ENCODE measurements around the gene TRIB2.
"Not testable (repeated sequence)": the region's sequence is repeated elsewhere in the genome, so short reads cannot be mapped to it uniquely, and the experiment has no call there.

The TRIB2 gene

GRCh38 chr2:12716282-12717190 is at the start of gene TRIB2:
Gene TRIB2, plus strand, starts transcription at chr2:12716936. Its CDS starts 1,372 bp downstream, at chr2:12718308.
- no peaks in the 10 kb centered on the region for H3K36me3 ChIP-seq (ENCODE audit: control insufficient read depth, insufficient read depth, low read length)
- H3K4me3 ChIP-seq (ENCODE audit: low read depth, low read length) = peak within 1 kb of the TSS; percentile 90
- H3K9me3 ChIP-seq (ENCODE audit: control insufficient read depth, insufficient read depth, low read length) = no peaks in the 10 kb centered on the region
- peak within 1 kb of the TSS; percentile 79 for H3K9ac ChIP-seq (ENCODE audit: low read depth, low read length)
- peaks cover 37% of the 10 kb centered on the region for H3K4me1 ChIP-seq (ENCODE audit: control insufficient read depth, insufficient read depth, low read length)
- peak within 1 kb of the TSS; percentile 78 for H3K27ac ChIP-seq (ENCODE audit: low read depth, low read length)
- H3K27me3 ChIP-seq (ENCODE audit: control insufficient read depth, insufficient read depth, low read length) = peaks cover 10% of the 10 kb centered on the region

DNA sequence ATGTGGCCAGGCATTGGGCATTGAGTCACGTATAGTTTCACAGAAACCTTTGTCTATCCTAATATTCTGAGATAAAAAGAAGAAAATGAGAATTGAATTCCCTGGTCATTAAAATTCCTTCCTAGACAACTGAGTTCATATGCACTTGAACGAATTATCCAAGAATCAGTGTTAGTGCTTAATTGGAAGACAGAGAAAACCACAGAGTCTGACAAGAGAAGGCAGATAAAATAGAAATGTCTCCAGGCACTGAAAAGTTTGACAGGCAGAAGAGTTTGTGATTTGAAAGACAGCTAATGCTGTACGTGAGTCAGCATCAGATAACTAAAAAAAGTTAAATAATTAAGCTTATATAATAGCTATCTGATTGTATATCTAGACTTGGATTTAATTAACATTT is 47.7 kb upstream of the TRIB2 start:
- Histone ChIP-seq H3K4me1 (ENCODE audit: control insufficient read depth, insufficient read depth, low read length) (no peaks in the 10 kb centered on the region), H3K27ac (ENCODE audit: low read depth, low read length) (no peak overlapping the region), H3K36me3 (ENCODE audit: control insufficient read depth, insufficient read depth, low read length) (no peaks in the 10 kb centered on the region), H3K4me3 (ENCODE audit: low read depth, low read length) (no peak overlapping the region), H3K27me3 (ENCODE audit: control insufficient read depth, insufficient read depth, low read length) (no peaks in the 10 kb centered on the region), H3K9ac (ENCODE audit: low read depth, low read length) (no peak overlapping the region), H3K9me3 (ENCODE audit: control insufficient read depth, insufficient read depth, low read length) (peaks cover 9% of the 10 kb centered on the region)

DNA sequence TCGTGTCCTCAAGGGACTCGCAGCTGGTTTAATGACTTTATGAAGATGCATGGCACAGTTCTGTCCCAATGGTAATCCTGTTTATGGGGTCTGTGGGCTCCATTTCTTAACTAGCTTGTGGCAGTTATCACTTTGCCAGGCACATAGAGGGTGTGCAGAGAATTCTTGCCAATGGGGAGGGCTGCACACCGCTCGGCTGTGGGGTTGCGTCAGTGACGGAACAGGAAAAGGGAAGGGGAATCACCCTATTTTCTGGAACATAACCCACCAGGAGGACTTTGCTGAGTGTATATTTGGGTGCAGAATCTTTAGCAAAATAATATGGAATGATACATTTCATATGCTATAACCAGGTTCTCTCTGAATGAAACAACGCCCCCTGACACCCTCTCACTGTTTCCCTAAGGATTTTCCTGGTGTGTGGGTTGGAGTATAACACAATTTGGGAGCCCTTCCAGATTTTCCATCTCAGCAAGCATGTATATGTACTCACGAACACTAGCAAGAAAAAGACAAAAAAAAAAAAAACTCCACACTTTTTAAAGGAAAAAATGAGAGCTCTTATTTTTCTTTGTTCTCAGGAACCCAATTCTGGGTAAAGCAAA is 43.9 kb upstream of the TRIB2 start:
- no peaks in the 10 kb centered on the region for H3K9me3 ChIP-seq (ENCODE audit: control insufficient read depth, insufficient read depth, low read length)
- no peaks in the 10 kb centered on the region for H3K36me3 ChIP-seq (ENCODE audit: control insufficient read depth, insufficient read depth, low read length)
- no peak overlapping the region for H3K4me3 ChIP-seq (ENCODE audit: low read depth, low read length)
- no peaks in the 10 kb centered on the region for H3K4me1 ChIP-seq (ENCODE audit: control insufficient read depth, insufficient read depth, low read length)
- H3K27ac ChIP-seq (ENCODE audit: low read depth, low read length) = no peak overlapping the region
- no peaks in the 10 kb centered on the region for H3K27me3 ChIP-seq (ENCODE audit: control insufficient read depth, insufficient read depth, low read length)
- no peak overlapping the region for H3K9ac ChIP-seq (ENCODE audit: low read depth, low read length)

- no peak overlapping the region for H3K4me3 ChIP-seq (ENCODE audit: low read depth, low read length)
- H3K27me3 ChIP-seq (ENCODE audit: control insufficient read depth, insufficient read depth, low read length) = no peaks in the 10 kb centered on the region
- no peak overlapping the region for H3K27ac ChIP-seq (ENCODE audit: low read depth, low read length)
- no peaks in the 10 kb centered on the region for H3K4me1 ChIP-seq (ENCODE audit: control insufficient read depth, insufficient read depth, low read length)
- no peaks in the 10 kb centered on the region for H3K9me3 ChIP-seq (ENCODE audit: control insufficient read depth, insufficient read depth, low read length)
- H3K36me3 ChIP-seq (ENCODE audit: control insufficient read depth, insufficient read depth, low read length) = no peaks in the 10 kb centered on the region
- H3K9ac ChIP-seq (ENCODE audit: low read depth, low read length) = no peak overlapping the region
These were observed 42.0 kb upstream of the TRIB2 start for GRCh38 chr2:12674644-12675328.

DNA sequence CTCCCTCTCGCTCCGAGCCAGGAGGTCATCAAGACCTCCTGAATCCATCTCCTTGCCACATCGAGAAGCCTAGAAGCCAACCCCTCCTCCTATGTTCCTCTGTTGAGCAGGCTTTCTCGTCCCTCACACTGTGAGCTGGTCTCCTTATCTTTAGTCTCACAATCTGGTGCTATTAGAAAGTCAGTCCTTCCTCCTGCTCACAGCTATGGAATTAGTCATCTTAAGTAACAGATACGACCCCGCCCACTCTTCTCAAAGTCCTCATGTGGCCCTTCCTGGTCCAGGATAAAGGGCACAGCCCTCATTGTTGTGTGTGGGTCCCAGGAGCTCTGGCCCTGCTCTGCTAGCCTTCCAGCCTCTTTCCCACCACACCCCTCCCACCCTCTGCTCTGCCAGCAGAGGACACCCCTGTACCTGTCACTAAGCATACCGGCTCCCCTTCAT is 41.4 kb upstream of the TRIB2 start:
- Histone ChIP-seq H3K4me3 (ENCODE audit: low read depth, low read length) (no peak overlapping the region), H3K9me3 (ENCODE audit: control insufficient read depth, insufficient read depth, low read length) (no peaks in the 10 kb centered on the region; the same call in 1 of the 2 replicates), H3K27me3 (ENCODE audit: control insufficient read depth, insufficient read depth, low read length) (no peaks in the 10 kb centered on the region), H3K4me1 (ENCODE audit: control insufficient read depth, insufficient read depth, low read length) (no peaks in the 10 kb centered on the region), H3K27ac (ENCODE audit: low read depth, low read length) (no peak overlapping the region), H3K9ac (ENCODE audit: low read depth, low read length) (no peak overlapping the region), H3K36me3 (ENCODE audit: control insufficient read depth, insufficient read depth, low read length) (no peaks in the 10 kb centered on the region)

GRCh38 chr2:12675801-12676200 is 40.9 kb upstream of the TRIB2 start:
- peaks cover 3% of the 10 kb centered on the region; the same call in 1 of the 2 replicates for H3K9me3 ChIP-seq (ENCODE audit: control insufficient read depth, insufficient read depth, low read length)
- H3K9ac ChIP-seq (ENCODE audit: low read depth, low read length) = no peak overlapping the region
- no peaks in the 10 kb centered on the region for H3K4me1 ChIP-seq (ENCODE audit: control insufficient read depth, insufficient read depth, low read length)
- no peaks in the 10 kb centered on the region for H3K36me3 ChIP-seq (ENCODE audit: control insufficient read depth, insufficient read depth, low read length)
- no peaks in the 10 kb centered on the region for H3K27me3 ChIP-seq (ENCODE audit: control insufficient read depth, insufficient read depth, low read length)
- no peak overlapping the region for H3K4me3 ChIP-seq (ENCODE audit: low read depth, low read length)
- H3K27ac ChIP-seq (ENCODE audit: low read depth, low read length) = no peak overlapping the region

GRCh38 chr2:12676771-12677170 is 40.0 kb upstream of the TRIB2 start:
- no peaks in the 10 kb centered on the region for H3K36me3 ChIP-seq (ENCODE audit: control insufficient read depth, insufficient read depth, low read length)
- H3K27me3 ChIP-seq (ENCODE audit: control insufficient read depth, insufficient read depth, low read length) = no peaks in the 10 kb centered on the region
- no peak overlapping the region for H3K27ac ChIP-seq (ENCODE audit: low read depth, low read length)
- H3K9ac ChIP-seq (ENCODE audit: low read depth, low read length) = no peak overlapping the region
- H3K4me1 ChIP-seq (ENCODE audit: control insufficient read depth, insufficient read depth, low read length) = no peaks in the 10 kb centered on the region
- H3K4me3 ChIP-seq (ENCODE audit: low read depth, low read length) = no peak overlapping the region
- peaks cover 3% of the 10 kb centered on the region; the same call in 1 of the 2 replicates for H3K9me3 ChIP-seq (ENCODE audit: control insufficient read depth, insufficient read depth, low read length)

DNA sequence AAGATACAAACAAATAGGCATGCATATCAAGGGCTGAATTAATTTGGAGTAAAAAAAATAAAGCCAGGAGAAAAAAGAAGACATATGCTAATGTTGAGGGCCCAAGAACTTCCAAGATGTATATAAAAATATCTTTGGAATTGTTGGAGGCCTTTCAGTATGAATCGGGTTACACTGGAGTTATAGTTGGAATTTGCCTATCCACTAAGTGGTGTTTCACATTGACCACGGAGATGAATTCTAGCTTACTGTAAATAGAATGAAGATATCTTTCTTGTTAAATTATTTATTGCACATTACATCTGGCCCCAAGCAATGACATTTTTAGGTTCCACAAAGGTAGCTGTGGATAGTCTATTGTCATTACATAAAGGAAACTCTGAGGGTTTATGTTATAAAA is 38.5 kb upstream of the TRIB2 start:
- Histone ChIP-seq H3K4me3 (ENCODE audit: low read depth, low read length) (no peak overlapping the region), H3K27ac (ENCODE audit: low read depth, low read length) (no peak overlapping the region), H3K4me1 (ENCODE audit: control insufficient read depth, insufficient read depth, low read length) (peaks cover 4% of the 10 kb centered on the region; the same call in 1 of the 2 replicates), H3K27me3 (ENCODE audit: control insufficient read depth, insufficient read depth, low read length) (no peaks in the 10 kb centered on the region), H3K36me3 (ENCODE audit: control insufficient read depth, insufficient read depth, low read length) (no peaks in the 10 kb centered on the region), H3K9ac (ENCODE audit: low read depth, low read length) (no peak overlapping the region), H3K9me3 (ENCODE audit: control insufficient read depth, insufficient read depth, low read length) (peaks cover 3% of the 10 kb centered on the region; the same call in 1 of the 2 replicates)

DNA sequence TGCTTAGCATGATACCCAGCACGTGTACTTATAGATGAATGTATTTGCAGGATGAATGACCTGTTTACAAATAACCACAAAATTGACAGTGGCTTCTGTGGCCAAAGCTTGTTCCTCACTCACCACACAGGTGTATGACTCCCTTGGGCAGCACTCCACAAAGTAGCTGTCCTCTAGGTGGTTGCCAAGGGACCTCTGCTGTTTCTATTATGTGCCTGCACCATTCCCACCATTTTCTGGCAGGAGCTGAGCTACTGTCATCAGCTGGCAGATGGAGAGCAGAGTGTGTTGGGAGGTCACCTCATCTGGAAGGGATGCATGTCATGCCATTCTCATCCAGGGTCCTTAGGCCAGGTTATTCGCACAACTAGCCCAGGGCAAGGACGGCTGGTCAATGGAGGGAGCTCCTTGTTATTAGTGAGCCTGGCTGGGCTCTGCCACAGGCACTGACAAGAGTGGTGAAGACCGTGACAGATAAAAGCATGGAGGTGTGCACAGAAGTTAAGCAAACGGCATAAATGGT is 37.1 kb upstream of the TRIB2 start:
- H3K27ac ChIP-seq (ENCODE audit: low read depth, low read length) = no peak overlapping the region

GRCh38 chr2:12680115-12680514 is 36.6 kb upstream of the TRIB2 start:
- H3K9ac ChIP-seq (ENCODE audit: low read depth, low read length) = not testable (repeated sequence)

More for the DNA sequence above, 37.1 kb upstream of the TRIB2 start:
- no peak overlapping the region for H3K9ac ChIP-seq (ENCODE audit: low read depth, low read length)
- no peaks in the 10 kb centered on the region for H3K36me3 ChIP-seq (ENCODE audit: control insufficient read depth, insufficient read depth, low read length)
- H3K27me3 ChIP-seq (ENCODE audit: control insufficient read depth, insufficient read depth, low read length) = no peaks in the 10 kb centered on the region
- peaks cover 18% of the 10 kb centered on the region for H3K4me1 ChIP-seq (ENCODE audit: control insufficient read depth, insufficient read depth, low read length)
- no peak overlapping the region for H3K4me3 ChIP-seq (ENCODE audit: low read depth, low read length)
- peaks cover 3% of the 10 kb centered on the region; the same call in 1 of the 2 replicates for H3K9me3 ChIP-seq (ENCODE audit: control insufficient read depth, insufficient read depth, low read length)

More at GRCh38 chr2:12680115-12680514, 36.6 kb upstream of the TRIB2 start:
- H3K4me3 ChIP-seq (ENCODE audit: low read depth, low read length); H3K27me3 ChIP-seq (ENCODE audit: control insufficient read depth, insufficient read depth, low read length); H3K27ac ChIP-seq (ENCODE audit: low read depth, low read length); H3K36me3 ChIP-seq (ENCODE audit: control insufficient read depth, insufficient read depth, low read length); H3K9me3 ChIP-seq (ENCODE audit: control insufficient read depth, insufficient read depth, low read length): not testable (repeated sequence)
- H3K4me1 ChIP-seq (ENCODE audit: control insufficient read depth, insufficient read depth, low read length) = peaks cover 23% of the 10 kb centered on the region
